Hepatocyte (in vitro differentiated cells): ENCODE measurements around the gene CTTN. TPM values are rescaled to one million over a fixed set of nuclear protein-coding genes. Genes with fewer than 3 reads are reported as not detected.

Experiments used
- DNase-seq: peaks from one replicate; pipeline ENCODE4 v3.0.0-alpha.2; 2016; ENCODE audit warnings: low spot score
- H2AFZ ChIP-seq: fragments of 200-600 bp; sonication (generic); 2 replicates; pipeline ENCODE4 v1.6.0; 2016; ENCODE audit warnings: antibody characterized with exemption, mild to moderate bottlenecking
- H3K27ac ChIP-seq: fragments of 200-600 bp; sonication (generic); 2 replicates; pipeline ENCODE4 v1.5.1; 2016; ENCODE audit warnings: mild to moderate bottlenecking
- H3K27me3 ChIP-seq: fragments of 200-600 bp; sonication (generic); 2 replicates; pipeline ENCODE4 v1.6.1; 2016
- H3K36me3 ChIP-seq: fragments of 200-600 bp; sonication (generic); replicated peaks from 2 replicates; pipeline ENCODE4 v1.5.1; 2016; ENCODE audit warnings: low read depth; ENCODE audit not compliant: insufficient read depth
- H3K4me1 ChIP-seq: fragments of 200-600 bp; sonication (generic); 2 replicates; pipeline ENCODE4 v1.5.1; 2016; ENCODE audit warnings: mild to moderate bottlenecking, moderate library complexity; ENCODE audit not compliant: insufficient read depth
- H3K4me2 ChIP-seq: fragments of 200-600 bp; sonication (generic); 2 replicates; pipeline ENCODE4 v1.6.0; 2016
- H3K4me3 ChIP-seq: fragments of 200-600 bp; sonication (generic); 2 replicates; pipeline ENCODE4 v1.5.1; 2016; ENCODE audit warnings: mild to moderate bottlenecking
- H3K79me2 ChIP-seq: fragments of 200-600 bp; sonication (generic); 2 replicates; pipeline ENCODE4 v1.6.0; 2017; ENCODE audit warnings: mild to moderate bottlenecking
- H3K9me2 ChIP-seq: fragments of 200-600 bp; sonication (generic); replicated peaks from 2 replicates; pipeline ENCODE4 v1.6.0; 2017; ENCODE audit warnings: mild to moderate bottlenecking; ENCODE audit not compliant: insufficient read depth
- H3K9me3 ChIP-seq: fragments of 200-600 bp; sonication (generic); 2 replicates; pipeline ENCODE4 v1.5.1; 2016; ENCODE audit warnings: low read depth, mild to moderate bottlenecking
- H4K20me1 ChIP-seq: fragments of 200-600 bp; sonication (generic); 2 replicates; pipeline ENCODE4 v1.6.0; 2016; ENCODE audit warnings: mild to moderate bottlenecking; ENCODE audit not compliant: insufficient read depth, poor library complexity, severe bottlenecking
- EZH2 ChIP-seq: fragments of 200-600 bp; sonication (generic); IDR thresholded peaks from 2 replicates; pipeline ENCODE4 v1.6.1; 2016; ENCODE audit warnings: antibody characterized with exemption, mild to moderate bottlenecking, borderline replicate concordance
- EZH2phosphoT487 ChIP-seq: fragments of 200-600 bp; sonication (generic); IDR thresholded peaks from one replicate; pipeline ENCODE4 v1.6.1; 2018; ENCODE audit warnings: antibody characterized with exemption, mild to moderate bottlenecking, low read depth, moderate library complexity; ENCODE audit not compliant: unreplicated experiment, severe bottlenecking
- WGBS: methylation state at CpG from one replicate; pipeline ENCODE4 v1.1.6; 2016; ENCODE audit warnings: low lambda C conversion rate; ENCODE audit errors: missing lambda C conversion rate; 5-methylcytosine and 5-hydroxymethylcytosine counted together
- polyA plus RNA-seq: library from polyadenylated mRNA; unstranded; fragments of >200 nt; fragmentation: Nextera tagmentation; extraction: Ambion mirVana; gene quantifications from 2 replicates; pipeline ENCODE4 v1.2.1, GENCODE V29; 2016
- total RNA-seq: library from RNA; depleted of rRNA; stranded (reverse); fragments of >200 nt; gene quantifications from 2 replicates; pipeline ENCODE4 v1.2.3, GENCODE V29; 2014
- TF ChIP-seq, protein P1 (sequence below): fragments of 200-600 bp; sonication (generic); IDR thresholded peaks from 2 replicates; pipeline ENCODE4 v1.5.1; 2016; ENCODE audit warnings: antibody characterized with exemption, mild to moderate bottlenecking; ENCODE audit not compliant: poor library complexity

CTTN gene
- total and polyA plus RNA-seq, 2 experiments from 2014 or later = 154 to 207 TPM

DNA sequence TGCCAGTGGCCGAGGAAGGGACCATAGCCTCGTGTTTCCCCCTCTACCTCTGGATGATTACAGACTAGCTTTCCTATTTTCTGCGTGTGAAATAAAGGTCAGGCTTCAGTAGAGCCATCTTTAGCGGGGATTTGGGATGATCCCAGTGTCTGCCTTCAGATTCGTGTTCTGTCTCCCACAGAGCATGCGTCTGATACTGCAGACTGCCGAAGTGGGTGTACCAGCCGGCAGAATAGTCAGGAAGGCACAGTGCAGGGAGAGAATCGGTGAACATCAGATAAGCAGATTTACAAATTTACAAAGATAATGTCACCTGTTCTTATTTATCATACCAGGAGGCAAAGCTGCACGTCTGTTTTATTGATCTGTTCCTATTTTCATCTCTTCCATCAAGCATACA is 11.1 kb downstream of the CTTN start:
- H3K9me3 ChIP-seq = no peaks in the 10 kb centered on the region
- peaks cover 30% of the 10 kb centered on the region for H3K79me2 ChIP-seq
- H3K9me2 ChIP-seq = no peaks in the 10 kb centered on the region
- no peaks in the 10 kb centered on the region for H3K27me3 ChIP-seq
- peaks cover 6% of the 10 kb centered on the region for H3K36me3 ChIP-seq
- H3K4me2 ChIP-seq = no peak overlapping the region
- no peaks in the 10 kb centered on the region for H3K4me1 ChIP-seq
- no peak overlapping the region for H3K27ac ChIP-seq
- H2AFZ ChIP-seq = no peak overlapping the region
- 93% methylated on average over 10 of the region's 10 CpGs for WGBS
- DNase-seq = no peak
- no peak overlapping the region for H3K4me3 ChIP-seq
- H4K20me1 ChIP-seq = peaks cover 20% of the 10 kb centered on the region
- TF ChIP-seq, protein P1, sequence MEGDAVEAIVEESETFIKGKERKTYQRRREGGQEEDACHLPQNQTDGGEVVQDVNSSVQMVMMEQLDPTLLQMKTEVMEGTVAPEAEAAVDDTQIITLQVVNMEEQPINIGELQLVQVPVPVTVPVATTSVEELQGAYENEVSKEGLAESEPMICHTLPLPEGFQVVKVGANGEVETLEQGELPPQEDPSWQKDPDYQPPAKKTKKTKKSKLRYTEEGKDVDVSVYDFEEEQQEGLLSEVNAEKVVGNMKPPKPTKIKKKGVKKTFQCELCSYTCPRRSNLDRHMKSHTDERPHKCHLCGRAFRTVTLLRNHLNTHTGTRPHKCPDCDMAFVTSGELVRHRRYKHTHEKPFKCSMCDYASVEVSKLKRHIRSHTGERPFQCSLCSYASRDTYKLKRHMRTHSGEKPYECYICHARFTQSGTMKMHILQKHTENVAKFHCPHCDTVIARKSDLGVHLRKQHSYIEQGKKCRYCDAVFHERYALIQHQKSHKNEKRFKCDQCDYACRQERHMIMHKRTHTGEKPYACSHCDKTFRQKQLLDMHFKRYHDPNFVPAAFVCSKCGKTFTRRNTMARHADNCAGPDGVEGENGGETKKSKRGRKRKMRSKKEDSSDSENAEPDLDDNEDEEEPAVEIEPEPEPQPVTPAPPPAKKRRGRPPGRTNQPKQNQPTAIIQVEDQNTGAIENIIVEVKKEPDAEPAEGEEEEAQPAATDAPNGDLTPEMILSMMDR = no peak
- TF ChIP-seq EZH2phosphoT487 (no peak), EZH2 (no peak)

DNA sequence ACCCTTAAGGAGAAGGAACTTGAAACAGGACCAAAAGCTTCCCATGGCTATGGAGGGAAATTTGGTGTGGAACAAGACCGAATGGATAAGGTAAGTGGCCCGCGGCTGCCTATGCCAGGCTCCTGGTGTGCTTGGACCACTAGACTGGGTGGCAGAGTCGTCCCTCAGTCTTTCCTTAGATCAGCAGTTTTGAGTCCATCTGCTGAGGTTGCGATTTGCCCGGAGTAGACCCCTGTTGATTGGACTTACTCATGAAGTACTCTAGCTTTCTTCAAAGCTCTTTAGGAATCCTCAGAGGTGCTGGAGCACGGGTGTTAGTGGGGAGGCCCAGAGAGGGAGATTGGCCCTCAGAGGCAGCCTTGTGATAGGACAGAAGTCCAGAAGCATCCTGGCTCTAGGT is 11.5 kb downstream of the CTTN start:
- no peak overlapping the region for H3K4me2 ChIP-seq
- H4K20me1 ChIP-seq = peaks cover 16% of the 10 kb centered on the region
- H2AFZ ChIP-seq = no peak overlapping the region
- H3K36me3 ChIP-seq = peaks cover 6% of the 10 kb centered on the region
- no peaks in the 10 kb centered on the region for H3K4me1 ChIP-seq
- H3K9me2 ChIP-seq = no peaks in the 10 kb centered on the region
- TF ChIP-seq, protein P1 = no peak
- TF ChIP-seq EZH2 (no peak), EZH2phosphoT487 (no peak)
- no peak overlapping the region for H3K27ac ChIP-seq
- no peaks in the 10 kb centered on the region for H3K9me3 ChIP-seq
- H3K79me2 ChIP-seq = peaks cover 26% of the 10 kb centered on the region
- no peak overlapping the region for H3K4me3 ChIP-seq
- no peak for DNase-seq
- H3K27me3 ChIP-seq = no peaks in the 10 kb centered on the region
- over 99% methylated on average over 7 of the region's 7 CpGs for WGBS

DNA sequence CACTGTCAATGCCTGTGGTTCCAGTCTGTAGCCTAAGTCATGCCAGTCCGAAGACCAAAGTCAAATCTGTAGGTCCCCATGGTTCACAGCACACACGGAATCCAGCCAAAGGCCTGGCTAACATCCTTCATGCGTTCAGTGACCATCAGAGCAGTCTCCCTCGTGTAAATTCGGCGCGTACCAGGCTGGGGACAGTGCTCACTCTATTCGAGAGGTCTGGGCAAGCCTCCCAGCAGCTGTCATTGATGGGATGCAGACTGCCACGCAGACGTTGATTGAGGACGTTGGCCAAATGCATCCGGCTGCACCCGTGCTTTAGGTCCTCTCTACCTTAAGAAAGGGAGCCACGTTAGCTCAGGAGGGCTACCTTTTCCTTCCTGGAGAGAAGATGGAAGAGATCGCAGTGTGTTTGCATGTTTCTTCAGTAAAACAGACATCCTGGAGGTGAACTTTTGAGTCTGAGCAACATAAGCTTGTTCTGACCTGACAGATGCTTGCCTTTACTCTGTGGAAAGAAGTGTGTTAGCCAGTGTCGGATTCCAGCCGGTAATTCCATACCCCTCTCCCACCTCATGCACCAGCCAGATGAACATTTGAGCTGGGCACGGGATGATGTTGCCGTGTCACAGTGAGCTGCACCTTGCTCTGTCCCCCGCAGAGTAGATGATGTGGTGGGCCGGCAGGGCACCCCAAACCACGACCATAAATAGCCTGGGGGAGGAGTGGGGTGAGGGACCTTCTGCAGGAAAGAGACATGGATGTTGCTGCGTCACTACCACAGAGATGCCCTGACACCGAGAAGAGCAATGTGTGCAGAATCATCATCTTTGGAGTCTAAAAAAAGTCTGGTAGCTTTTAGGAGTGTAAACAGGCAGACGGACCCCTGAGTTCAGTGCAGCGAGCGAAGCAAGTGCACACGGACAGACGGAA is 12.2 kb downstream of the CTTN start:
- Histone ChIP-seq H3K9me3 (no peaks in the 10 kb centered on the region), H3K4me3 (no peak overlapping the region), H2AFZ (no peak overlapping the region), H3K27me3 (no peaks in the 10 kb centered on the region), H3K9me2 (no peaks in the 10 kb centered on the region), H3K4me2 (no peak overlapping the region), H3K4me1 (no peaks in the 10 kb centered on the region), H4K20me1 (peaks cover 10% of the 10 kb centered on the region), H3K79me2 (peaks cover 19% of the 10 kb centered on the region), H3K27ac (no peak overlapping the region), H3K36me3 (peaks cover 10% of the 10 kb centered on the region)
- no peak for DNase-seq
- TF ChIP-seq EZH2 = no peak
- TF ChIP-seq, protein P1 = no peak
- TF ChIP-seq EZH2phosphoT487 = no peak
- 96% methylated on average over 29 of the region's 29 CpGs for WGBS
